Measurements from ENCODE around the gene APOL2.

Gene APOL2

DNA sequence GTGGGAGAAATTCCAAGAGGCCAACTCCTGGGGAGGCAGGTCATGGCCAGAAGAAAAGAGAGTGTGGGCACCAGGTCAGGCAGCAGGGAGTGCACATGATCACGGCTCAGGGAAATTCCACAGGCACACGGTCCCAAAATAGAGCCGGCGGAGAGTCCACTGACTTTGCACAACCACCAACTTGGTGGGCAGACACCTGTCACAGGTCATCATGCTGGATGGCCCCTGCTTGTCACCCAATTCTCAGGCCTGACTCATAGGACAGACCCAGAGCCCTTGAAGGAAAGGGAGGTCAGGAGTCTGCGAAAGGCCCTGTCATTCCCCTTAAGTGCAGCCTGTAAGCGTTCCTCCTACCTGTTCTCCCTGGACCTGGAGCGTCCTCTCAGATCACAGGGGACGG is 15.8 kb downstream of the APOL2 start:
- DNase-seq (ENCODE audit: low read depth), result no peak
- in situ Hi-C loops (cut with HindIII; ENCODE audit: low sequenced_read_pairs), result no loop called here
- H3K4me3 ChIP-seq (ENCODE audit: low read depth, low read length), result no peak overlapping the region
- TF ChIP-seq, protein P1, sequence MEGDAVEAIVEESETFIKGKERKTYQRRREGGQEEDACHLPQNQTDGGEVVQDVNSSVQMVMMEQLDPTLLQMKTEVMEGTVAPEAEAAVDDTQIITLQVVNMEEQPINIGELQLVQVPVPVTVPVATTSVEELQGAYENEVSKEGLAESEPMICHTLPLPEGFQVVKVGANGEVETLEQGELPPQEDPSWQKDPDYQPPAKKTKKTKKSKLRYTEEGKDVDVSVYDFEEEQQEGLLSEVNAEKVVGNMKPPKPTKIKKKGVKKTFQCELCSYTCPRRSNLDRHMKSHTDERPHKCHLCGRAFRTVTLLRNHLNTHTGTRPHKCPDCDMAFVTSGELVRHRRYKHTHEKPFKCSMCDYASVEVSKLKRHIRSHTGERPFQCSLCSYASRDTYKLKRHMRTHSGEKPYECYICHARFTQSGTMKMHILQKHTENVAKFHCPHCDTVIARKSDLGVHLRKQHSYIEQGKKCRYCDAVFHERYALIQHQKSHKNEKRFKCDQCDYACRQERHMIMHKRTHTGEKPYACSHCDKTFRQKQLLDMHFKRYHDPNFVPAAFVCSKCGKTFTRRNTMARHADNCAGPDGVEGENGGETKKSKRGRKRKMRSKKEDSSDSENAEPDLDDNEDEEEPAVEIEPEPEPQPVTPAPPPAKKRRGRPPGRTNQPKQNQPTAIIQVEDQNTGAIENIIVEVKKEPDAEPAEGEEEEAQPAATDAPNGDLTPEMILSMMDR (IDR thresholded peaks at IDR 0.05; ENCODE audit: low read depth, low read length, missing control alignments), result no peak

- no peak for DNase-seq (ENCODE audit: low read depth)
- no peak overlapping the region for H3K4me3 ChIP-seq (ENCODE audit: low read depth, low read length)
- in situ Hi-C loops (cut with HindIII; ENCODE audit: low sequenced_read_pairs), result no loop called here
- TF ChIP-seq, protein P1 (IDR thresholded peaks at IDR 0.05; ENCODE audit: low read depth, low read length, missing control alignments), result no peak
Observed at GRCh38 chr22:36222887-36223450, 16.4 kb downstream of the APOL2 start.

GRCh38 chr22:36221799-36222751 is 17.3 kb downstream of the APOL2 start:
- H3K4me3 ChIP-seq (ENCODE audit: low read depth, low read length), result no peak overlapping the region
- no peak for DNase-seq (ENCODE audit: low read depth)
- in situ Hi-C loops (cut with HindIII; ENCODE audit: low sequenced_read_pairs), result no loop called here
- TF ChIP-seq, protein P1 (IDR thresholded peaks at IDR 0.05; ENCODE audit: low read depth, low read length, missing control alignments), result peak; percentile 85

- TF ChIP-seq, protein P1 (IDR thresholded peaks at IDR 0.05; ENCODE audit: low read depth, low read length, missing control alignments), result no peak
- no peak for DNase-seq (ENCODE audit: low read depth)
- no peak overlapping the region for H3K4me3 ChIP-seq (ENCODE audit: low read depth, low read length)
- in situ Hi-C loops (cut with HindIII; ENCODE audit: low sequenced_read_pairs), result no loop called here
Observed at GRCh38 chr22:36220451-36220921, 18.8 kb downstream of the APOL2 start.

- in situ Hi-C loops (cut with HindIII; ENCODE audit: low sequenced_read_pairs), result no loop called here
- no peak for DNase-seq (ENCODE audit: low read depth)
- H3K4me3 ChIP-seq (ENCODE audit: low read depth, low read length), result no peak overlapping the region
- TF ChIP-seq, protein P1 (IDR thresholded peaks at IDR 0.05; ENCODE audit: low read depth, low read length, missing control alignments), result no peak
Observed at GRCh38 chr22:36218648-36219193, 20.6 kb downstream of the APOL2 start.

DNA sequence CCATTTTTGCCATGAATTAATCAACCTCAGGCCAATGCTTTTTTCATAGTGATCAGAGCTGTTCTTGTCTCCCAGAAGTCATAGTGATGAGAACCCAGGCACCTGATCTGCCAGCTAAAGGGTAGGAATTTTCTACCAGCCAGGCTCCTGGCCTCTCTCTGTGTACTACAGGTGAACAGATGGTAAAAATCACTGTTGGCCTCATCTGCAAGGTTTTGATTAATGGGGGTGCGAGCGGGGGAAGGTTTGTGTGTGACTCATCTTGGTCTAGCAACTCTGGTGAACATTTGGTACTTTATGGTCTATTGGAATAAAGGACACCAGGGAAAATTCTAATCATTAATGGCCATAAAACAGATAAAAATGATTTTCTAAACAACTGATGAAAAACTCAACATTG is 23.3 kb downstream of the APOL2 start:
- H3K4me3 ChIP-seq (ENCODE audit: low read depth, low read length), result no peak overlapping the region
- in situ Hi-C loops (cut with HindIII; ENCODE audit: low sequenced_read_pairs), result no loop called here
- DNase-seq (ENCODE audit: low read depth), result no peak
- TF ChIP-seq, protein P1 (IDR thresholded peaks at IDR 0.05; ENCODE audit: low read depth, low read length, missing control alignments), result no peak
